NOMO-1 treated with dmso at 0.1 percent for 144 hours (cell line): ENCODE data around the gene DDIT3.

Source experiments
- DNase-seq: peaks from one replicate; lab custom pipeline; 2025; ENCODE audit not compliant: unreplicated experiment; lab: John Stamatoyannopoulos, UW

DDIT3 gene

DNA sequence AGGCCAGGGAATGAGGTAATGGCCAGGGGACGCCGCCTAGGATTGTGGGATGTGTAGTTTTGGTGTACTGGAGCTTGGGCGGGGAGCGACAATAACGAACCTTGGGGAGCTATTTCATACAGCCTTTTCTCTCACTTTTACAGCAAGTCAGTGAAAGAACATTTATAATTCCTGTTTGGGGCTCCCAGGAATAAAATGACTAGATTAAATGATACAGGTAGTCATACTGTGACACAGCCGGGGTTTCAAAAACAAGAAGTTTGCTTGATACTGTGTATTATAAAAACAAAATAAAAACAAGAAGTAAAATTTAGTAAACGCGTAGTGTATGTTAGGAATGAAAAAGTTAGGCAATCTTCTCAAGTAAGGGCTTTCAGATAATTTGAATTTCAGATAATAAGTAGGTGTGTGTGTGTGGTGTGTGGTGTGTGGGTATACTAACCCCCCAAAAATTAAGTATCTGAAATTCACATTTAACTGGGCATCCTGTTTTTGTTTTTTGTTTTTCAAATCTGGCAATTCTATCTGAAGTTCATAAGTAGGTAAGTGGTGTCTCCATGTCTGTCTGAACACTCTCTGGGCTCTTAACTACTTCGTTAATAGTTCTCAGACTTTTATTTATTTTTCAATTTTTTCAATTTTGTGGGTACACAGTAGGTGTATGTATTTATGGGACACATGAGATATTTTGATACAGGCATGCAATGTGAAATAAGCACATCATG lies 27.1 kb upstream of the DDIT3 start:
- DNase-seq = peak; percentile 99

DNA sequence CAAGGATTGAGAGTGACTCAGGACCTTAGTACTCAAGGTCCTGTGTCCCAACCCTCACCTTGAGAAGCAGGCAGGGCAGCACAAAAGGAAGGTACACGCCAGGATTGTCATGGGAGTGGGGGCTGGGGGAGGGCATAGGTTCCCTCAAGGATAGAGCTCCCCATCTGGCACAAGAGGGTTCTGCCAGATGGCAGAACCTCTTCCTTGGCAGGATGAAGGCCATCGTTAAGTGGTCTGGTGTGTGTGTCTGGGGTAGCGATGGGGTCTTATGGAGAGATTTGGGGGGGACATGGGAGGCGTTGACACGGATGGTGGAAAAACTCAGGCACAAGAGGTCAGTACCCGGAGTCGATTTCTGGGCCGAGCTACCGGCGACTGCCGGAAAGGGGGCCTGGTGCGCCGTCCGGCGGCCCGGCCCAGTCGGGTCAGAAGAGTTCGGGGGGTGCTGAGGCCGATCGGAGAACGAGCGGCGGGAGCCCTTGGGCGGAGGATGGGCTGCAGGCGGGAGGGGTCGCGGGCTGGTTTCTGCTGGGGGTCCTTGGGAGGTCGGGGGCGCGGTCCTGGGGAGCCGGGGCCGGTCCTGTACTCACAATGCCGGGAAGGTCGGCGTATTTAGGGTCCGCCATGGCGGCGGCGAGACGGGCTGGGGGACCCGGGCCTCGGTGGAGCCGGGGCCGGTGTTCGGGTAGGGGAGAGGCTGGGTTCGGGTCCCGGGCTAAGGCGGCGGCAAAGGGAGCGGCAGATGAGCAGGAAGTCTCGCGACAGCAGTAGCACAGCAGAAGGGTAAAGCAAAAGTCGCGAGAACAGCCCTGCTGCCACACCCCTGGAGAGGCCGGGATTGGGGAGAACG lies 26.3 kb upstream of the DDIT3 start, which contains the start of gene DCTN2:
Gene DCTN2 (minus strand): TSS at position 755 of the 850 bp plus-strand sequence. CDS start 129 bp downstream, at position 626.
- no peak for DNase-seq

DNA sequence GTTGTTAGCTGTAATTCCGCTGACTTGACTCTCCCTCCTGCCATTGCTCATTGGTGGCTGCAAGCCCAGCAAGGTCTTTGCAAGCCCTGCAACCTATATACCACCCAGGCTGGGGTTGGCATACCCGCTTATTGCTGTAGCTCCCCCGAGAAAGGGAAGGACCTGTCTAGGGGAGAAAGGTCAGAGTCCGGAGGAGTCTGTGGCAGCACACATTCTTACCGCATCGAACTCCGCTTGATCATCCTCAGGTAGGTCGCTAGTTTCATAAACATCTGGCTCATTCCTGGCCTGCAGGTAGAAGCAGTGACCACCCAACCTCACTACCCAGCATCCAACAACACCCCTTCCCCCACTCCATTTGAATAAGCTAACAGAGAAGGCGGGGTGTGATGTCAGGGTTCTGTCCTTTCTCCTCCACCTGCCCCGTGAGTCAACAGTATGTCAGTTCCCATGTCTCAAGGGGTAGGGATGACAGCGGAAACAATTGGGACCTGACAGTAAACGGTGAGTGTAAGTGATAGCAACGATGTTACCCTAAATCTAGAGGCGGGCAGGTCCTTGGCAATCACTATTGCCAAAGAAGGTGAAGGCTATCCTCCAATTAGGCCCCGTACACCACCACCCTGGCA lies 25.6 kb upstream of the DDIT3 start:
- DNase-seq = no peak

DNA sequence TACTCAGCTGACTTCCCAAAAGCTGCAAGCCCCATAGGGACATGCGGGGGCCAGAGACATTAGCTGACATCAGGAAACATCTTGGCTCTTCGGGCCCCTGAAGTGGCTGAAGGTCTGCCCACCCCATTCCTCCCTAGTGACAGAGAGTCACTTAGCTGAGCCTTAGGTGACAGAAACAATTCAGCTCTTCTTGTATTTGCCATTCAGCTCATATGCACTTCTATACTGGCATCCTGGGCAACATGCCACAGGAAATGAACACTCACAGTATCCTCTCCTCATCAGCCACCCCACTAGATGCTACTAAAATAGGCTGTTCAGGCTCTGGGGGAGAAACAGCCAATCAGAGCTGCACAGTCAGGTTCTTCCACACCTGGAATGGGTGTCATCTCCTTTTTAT lies 23.3 kb upstream of the DDIT3 start:
- DNase-seq = no peak

DNA sequence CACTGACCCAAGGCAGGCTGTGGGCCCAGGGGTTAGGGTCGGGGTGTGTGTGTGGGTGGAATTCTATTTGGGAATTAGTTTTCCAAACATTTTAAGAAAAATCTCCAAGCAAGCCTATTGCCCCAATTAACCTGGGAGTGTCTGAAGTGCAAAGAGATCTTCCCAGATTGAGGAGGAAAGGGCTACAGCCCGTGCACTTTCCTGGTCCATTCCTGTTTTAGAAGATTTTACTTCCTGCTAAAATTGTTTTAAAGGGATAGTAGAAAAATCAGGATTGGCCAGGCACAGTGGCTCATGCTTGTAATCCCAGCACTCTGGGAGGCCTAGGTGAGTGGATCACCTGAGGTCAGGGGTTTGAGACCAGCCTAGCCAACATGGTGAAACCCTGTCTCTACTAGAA lies 21.4 kb upstream of the DDIT3 start:
- DNase-seq = no peak

DNA sequence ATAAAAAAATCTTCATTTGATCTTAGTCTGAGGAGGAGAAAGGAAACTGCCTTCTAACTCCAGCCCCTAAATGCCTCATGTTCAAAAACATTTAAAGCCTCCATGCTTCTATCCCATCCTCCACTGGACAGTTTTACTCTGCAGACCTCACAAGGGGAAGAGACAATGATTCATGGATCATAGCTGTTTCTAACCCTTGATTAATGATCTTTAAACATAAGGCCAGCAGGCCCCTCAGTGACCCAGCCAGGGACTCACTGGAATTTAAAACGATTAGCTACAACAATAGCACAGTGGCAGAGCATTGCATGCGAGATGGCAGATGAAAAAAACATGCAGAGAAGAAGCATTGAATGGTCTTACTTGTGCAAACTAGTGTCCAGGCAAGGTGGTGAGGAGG lies 20.7 kb upstream of the DDIT3 start:
- DNase-seq = no peak

DNA sequence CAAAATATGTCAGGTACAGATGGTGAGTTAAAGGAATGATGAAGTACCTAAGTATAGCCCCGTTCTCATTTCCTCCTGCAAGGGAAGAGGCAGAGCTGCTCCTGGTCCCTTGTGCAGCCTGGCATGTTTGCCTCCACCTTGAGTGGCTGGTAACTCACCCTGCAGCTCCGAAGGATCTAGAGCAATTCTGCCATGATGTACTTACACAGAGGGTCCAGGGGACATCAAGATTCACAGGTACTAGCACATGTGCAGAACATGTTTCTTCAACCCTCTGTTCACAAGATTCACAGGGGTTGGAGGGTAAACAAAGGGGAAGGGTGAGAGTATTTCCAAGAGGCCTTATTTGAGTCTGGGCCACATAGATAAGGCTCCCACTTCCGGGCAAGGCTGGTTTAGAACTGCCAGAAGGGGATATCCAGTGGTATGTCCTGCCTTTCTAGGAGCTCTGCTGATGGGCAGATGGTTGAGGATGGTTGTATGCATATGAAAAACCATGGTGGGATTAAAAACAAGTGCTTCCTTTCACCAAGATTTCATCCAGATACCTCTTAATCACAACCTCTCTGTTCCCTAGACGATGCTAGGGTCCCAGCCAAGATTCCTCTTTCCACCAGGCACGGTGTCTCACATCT lies 18.9 kb upstream of the DDIT3 start:
- DNase-seq = no peak

DNA sequence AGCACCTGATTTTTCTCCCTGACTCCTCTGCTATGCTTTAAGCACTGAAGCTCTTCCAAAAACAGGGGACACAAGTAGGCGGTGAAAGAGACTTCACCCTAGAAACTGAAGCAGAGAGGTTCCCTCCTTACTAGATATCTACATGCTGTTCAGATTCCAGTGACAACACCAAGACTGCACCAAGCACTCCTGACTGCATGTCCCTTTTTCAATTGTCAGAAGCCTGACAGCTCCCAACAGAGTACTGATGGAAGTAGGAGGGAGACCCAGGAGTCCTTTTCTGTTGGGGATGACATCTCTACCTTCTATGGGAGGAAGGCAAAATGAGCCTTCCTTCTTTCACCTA lies 16.3 kb upstream of the DDIT3 start:
- no peak for DNase-seq

DNA sequence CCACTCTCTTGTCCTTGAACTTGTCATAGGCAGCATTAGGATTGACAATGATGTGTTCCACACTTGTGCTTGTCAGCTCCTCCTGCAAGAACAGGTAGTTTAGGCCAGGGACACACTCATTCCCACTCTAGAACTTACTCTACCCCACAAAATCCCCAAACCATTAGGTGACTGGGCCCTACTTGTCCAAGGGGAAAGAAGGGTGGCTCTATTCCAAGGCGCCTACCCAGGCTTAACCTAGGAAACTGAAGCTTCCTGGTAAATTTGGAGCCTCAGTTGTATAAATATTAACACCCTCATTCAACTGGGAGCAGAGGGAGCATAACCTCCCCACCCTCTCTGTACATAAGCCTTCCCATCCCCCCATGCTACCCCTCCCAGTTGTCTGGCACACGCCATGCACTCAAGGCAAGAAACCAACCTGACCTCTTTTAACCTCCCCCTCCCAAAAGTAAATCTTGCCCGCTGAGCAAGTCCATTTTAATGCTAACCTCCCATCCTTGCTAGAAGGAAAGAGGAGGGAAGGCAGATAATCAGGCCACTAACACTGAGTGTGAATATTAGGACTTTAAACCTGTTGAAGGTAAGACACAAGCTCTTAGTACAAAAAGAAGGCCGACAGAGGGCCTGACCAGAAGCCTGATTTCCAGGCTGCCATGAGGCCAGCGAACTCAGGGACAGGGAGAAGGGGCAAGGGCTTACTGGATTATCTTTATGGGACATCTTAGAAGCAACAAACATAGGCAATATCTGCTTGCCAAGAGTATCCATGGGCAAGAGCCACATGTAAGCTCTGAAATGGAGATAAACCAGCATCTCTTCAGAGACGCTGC lies 15.7 kb upstream of the DDIT3 start:
- no peak for DNase-seq

DNA sequence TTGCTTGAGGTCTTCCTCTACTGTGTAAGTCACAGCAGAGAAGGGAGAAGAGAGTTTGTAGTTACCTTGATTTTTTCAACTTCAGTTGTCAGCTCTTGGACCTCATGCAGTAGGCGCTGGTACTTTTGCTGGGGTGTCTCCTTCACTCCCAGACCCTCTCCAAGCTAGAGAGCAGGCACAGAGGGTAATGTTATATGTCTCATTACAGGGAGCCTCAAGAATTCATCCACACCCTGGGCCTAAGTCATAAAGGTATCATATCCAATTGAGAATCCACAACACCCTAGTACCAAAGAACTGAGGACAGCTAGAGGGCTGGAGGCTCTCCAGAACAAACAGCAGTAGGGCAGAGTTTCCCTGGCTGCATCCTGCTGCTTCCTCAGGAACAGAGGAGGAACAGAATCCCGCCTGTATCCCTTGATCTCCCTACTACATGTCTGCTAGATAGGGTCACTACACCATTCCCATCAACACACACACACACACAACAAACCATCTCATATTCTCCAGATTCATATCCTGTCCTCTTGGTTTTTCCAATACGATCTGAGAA lies 14.8 kb upstream of the DDIT3 start:
- DNase-seq = no peak

DNA sequence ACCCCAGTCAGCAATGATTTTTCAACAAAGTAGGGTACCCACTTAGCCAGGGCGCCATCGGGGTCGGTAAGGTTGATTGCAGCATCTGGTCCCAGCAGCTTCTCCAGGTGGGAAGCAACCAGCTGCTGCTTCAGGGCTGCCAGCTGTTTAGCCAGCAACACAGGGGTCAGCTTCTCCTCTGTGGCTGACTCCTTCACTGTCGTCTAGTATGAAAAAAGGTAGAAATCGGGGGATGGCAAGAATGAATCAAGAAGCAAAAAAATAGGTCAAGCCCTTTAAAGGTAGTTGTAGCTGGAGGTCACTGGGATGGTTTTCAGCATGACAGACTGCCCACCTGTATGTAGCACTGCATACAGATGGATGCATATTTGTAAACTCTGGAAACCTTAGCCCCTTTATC lies 13.9 kb upstream of the DDIT3 start:
- DNase-seq = no peak

DNA sequence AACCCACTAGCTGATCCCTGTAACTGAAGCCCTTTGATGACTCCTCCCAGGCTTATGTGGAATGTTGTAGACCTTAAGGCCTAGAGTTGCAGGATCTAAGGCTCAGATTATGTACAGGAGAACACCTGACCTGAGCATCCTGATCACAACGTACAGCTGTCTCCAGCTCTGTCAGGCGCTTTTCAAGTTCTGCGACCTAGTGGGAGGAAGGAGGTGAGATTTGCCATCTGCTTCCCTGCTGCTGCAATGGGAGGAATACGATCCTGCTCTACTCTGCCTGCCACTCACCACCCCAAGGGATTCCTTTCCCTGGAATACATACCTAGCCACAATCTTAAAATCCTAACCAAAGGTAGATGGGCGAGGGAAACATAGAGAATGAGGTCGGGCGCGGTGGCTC lies 12.8 kb upstream of the DDIT3 start:
- DNase-seq = no peak

DNA sequence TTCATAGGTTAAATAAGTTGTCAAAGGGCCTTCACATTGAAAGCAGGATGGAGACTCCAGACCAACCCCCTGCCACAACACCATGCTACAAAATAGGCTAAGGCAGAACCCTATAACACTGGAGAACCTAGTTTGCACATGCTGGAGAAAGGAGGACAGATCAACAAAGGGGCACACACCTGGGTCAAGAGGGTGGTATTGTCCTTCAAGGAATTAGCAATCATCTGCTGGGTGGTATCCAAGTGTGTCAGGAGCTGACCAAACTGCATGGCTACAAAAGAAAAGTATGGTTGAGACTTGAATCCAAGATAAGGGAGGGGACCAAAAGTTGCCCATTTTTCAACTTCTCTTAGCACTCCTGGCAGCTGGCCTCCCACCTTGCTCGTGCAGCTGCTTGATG lies 11.5 kb upstream of the DDIT3 start:
- DNase-seq = no peak

DNA sequence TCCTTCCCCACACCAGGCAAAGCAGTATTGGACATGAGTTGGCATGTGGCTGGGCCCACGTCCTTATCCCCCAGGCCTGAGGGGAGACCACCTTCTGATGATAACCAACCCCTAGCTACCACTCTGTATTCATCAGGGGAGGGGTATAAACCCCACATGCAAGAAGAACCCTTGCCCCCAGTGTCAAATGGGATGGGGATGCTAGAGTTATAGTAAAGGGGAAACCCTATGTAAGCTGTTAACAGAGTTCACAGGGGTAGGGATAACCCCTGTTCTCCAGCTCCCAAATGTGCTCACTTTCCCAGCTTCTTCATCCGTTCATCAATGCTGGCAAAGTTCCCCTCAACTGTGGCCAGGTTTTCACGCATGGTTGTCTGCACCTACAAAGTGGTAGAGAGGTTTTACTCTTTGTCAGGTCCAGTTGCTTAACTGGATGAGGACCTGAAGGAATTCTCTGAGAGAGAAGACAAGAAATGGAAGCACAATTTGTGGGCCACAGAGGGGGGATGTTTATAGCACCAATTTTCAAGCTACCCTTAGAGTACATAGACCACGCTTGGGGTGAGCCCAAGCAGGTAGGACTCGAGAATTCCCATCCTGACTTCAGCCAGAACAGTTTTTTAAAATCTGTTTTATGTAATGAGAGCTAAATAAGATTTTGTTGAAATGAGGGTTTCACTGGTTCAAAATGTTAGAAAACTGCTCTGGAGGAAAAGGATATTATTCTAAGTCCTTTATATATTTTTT lies 10.3 kb upstream of the DDIT3 start:
- DNase-seq = no peak

DNA sequence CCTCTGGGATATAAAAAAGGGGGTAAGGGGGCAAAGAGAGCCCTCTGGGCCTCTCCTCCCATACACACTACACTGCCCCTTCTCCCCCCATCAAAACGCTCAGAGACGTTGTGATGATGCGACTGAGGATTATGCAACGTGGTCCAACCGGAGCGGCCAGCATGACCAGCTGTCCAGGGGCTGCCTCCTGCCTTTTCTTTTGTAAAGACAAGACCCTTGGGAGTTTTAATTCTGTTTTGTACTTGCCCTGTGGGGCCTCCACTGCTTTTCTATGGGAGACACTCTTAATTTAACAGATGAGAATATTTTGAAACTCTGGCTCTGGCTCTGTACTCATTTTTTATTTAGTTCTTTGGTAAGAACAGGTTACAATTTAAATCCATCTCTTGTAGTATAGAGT lies 9.5 kb upstream of the DDIT3 start:
- no peak for DNase-seq

DNA sequence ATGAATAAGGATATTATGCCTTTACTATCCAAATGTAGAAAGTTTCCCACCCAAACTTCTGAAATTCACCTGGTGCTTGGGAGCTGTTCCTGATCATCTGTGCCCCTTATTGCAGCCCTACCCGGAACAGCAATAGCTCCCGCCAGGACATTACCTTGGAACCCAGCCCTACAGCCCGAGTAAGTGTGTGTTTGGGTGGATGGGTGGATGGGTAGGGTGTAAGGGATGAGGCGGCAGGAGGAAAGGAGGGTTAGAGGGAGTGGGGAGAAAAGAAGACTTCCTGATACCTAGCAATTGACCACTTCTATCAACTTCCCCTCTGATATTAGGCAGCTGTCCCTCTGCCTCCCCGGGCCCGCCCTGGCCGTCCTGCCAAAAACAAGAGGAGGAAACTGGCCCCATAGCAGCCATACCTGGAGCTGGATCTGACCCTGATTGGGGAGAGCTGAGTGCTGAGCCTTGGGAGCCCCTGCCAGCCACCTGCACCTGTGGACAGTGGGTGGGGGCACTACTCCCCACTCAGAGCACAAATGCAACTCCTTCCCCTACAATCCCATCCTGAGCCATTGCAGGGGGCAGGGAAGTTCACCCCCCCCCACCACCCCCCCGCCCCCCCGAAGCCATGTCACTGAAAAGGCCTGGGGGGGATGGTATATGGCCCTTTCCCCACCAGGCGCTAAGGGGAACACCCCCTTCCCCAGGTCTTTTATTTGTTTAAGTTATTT lies 8.7 kb upstream of the DDIT3 start:
- DNase-seq = no peak

DNA sequence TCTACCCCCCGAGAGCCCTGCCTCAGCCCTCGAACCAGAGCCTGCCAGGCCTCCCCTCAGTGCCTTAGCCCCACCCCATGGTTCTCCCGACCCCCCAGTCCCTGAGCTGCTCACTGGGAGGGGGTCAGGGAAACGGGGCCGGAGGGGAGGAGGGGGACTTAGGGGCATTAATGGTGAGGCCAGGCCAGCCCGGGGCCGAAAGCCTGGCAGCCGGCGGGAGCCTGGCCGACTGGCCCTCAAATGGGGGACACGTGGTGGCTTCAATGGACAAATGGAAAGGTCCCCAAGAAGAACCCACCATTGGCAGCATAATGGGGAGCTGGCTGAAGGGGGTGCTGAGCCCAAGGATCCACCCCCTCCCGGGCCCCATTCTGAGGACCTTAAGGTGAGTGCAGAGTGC lies 7.9 kb upstream of the DDIT3 start:
- no peak for DNase-seq

DNA sequence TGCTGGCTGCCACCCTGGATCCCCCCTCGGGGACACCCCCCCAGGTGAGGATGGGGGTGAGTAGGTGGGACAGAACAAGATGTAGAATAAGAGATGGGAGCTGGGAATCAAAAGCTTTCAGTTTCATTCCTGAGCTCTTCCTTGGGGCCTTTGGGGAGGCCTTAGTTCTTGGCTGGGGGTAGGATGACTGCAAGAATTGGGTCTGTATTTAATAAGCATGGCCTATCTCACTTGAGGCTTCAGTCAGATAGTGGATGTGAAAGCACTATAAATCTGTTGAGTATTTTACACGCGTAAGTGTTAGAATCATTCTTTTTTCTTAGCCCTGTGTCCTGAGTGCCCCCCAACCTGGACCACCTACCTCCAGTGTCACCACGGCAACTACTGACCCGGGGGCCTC lies 6.9 kb upstream of the DDIT3 start:
- no peak for DNase-seq

DNA sequence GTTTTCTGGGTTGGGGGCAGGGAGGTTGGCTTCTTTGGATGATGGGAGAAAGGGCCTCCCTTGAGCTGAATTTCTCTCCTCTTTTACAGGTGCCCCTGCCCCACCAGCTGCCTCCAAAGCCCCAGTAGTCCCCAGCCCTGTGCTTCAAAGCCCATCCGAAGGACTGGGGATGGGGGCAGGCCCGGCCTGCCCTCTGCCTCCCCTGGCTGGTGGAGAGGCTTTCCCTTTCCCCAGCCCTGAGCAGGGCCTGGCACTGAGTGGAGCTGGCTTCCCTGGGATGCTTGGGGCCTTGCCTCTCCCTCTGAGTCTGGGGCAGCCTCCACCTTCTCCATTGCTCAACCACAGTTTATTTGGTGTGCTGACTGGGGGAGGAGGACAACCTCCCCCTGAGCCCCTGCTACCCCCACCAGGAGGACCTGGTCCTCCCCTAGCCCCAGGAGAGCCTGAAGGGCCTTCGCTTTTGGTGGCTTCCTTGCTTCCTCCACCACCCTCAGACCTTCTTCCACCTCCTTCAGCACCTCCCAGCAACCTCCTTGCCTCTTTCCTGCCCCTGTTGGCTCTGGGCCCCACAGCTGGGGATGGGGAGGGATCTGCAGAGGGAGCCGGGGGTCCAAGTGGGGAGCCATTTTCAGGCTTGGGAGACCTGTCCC lies 6.3 kb upstream of the DDIT3 start:
- no peak for DNase-seq
